ENCODE data around the gene NUP214. TPM values are rescaled to one million over a fixed set of nuclear protein-coding genes. Genes with fewer than 3 reads are reported as not detected.
"Not testable (repeated sequence)": the region's sequence is repeated elsewhere in the genome, so short reads cannot be mapped to it uniquely, and the experiment has no call there.

The NUP214 gene
- total RNA-seq, 1 experiment from 2014 or later: 25.6 TPM

GRCh38 chr9:131148966-131149687 is 23.7 kb downstream of the NUP214 start:
- H3K4me3 ChIP-seq (ENCODE audit: low read length): no peak overlapping the region
- no peak for ATAC-seq
- H3K36me3 ChIP-seq (ENCODE audit: low read depth, low read length): peaks cover 58% of the 10 kb centered on the region; the same call in 1 of the 2 replicates
- H3K9me2 ChIP-seq (replicated peaks; ENCODE audit: low read length): no peaks in the 10 kb centered on the region
- no peaks in the 10 kb centered on the region for H3F3A ChIP-seq (ENCODE audit: low read length, unreplicated experiment)
- H3K79me2 ChIP-seq (ENCODE audit: low read length): no peaks in the 10 kb centered on the region
- no peaks in the 10 kb centered on the region for H3K27me3 ChIP-seq (ENCODE audit: low read length)
- no peaks in the 10 kb centered on the region for H3K9me3 ChIP-seq (ENCODE audit: low read length)
- ChIA-PET POLR2A (ENCODE audit: unreplicated experiment) (interaction anchor here (0.7 kb wide), 1 partner anchor 24 kb away, joined by 4 read pairs; no protein-coding TSS in a partner anchor), CTCF (no interaction called here)
- H3K4me2 ChIP-seq (ENCODE audit: low read length): no peak overlapping the region
- intact Hi-C loops (cut with micrococcal nuclease): no loop called here
- H3K4me1 ChIP-seq (ENCODE audit: insufficient read depth, low read length): no peaks in the 10 kb centered on the region
- no peaks in the 10 kb centered on the region for H4K20me1 ChIP-seq (ENCODE audit: low read length)
- no peak overlapping the region for H3K27ac ChIP-seq (ENCODE audit: low read length)
- no peak overlapping the region for H2AFZ ChIP-seq (ENCODE audit: low read length)
- no peak for TF ChIP-seq EZH2 (IDR thresholded peaks at IDR 0.05; ENCODE audit: low read length, unreplicated experiment)
- no peak for TF ChIP-seq CTCF (conservative IDR thresholded peaks at IDR 0.05; ENCODE audit: low read depth, low read length)
- no peak for TF ChIP-seq EZH2phosphoT487 (IDR thresholded peaks at IDR 0.05; ENCODE audit: borderline replicate concordance, low read length)
- no peak for DNase-seq
- H3K9ac ChIP-seq (ENCODE audit: low read length): no peak overlapping the region
- BruUV-seq (replicated peaks): no TSS peak

- DNase-seq (no peak), ATAC-seq (no peak)
- Histone ChIP-seq H3K36me3 (ENCODE audit: low read depth, low read length) (peaks cover 56% of the 10 kb centered on the region; the same call in 1 of the 2 replicates), H3K4me1 (ENCODE audit: insufficient read depth, low read length) (no peaks in the 10 kb centered on the region), H3K4me2 (ENCODE audit: low read length) (no peak overlapping the region), H3K79me2 (ENCODE audit: low read length) (no peaks in the 10 kb centered on the region), H3K27me3 (ENCODE audit: low read length) (no peaks in the 10 kb centered on the region), H4K20me1 (ENCODE audit: low read length) (no peaks in the 10 kb centered on the region), H3K9ac (ENCODE audit: low read length) (no peak overlapping the region), H3F3A (ENCODE audit: low read length, unreplicated experiment) (no peaks in the 10 kb centered on the region), H3K9me2 (replicated peaks; ENCODE audit: low read length) (no peaks in the 10 kb centered on the region), H3K4me3 (ENCODE audit: low read length) (no peak overlapping the region), H3K27ac (ENCODE audit: low read length) (no peak overlapping the region), H3K9me3 (ENCODE audit: low read length) (no peaks in the 10 kb centered on the region), H2AFZ (ENCODE audit: low read length) (no peak overlapping the region)
- BruUV-seq (replicated peaks): no TSS peak
- ChIA-PET CTCF (no interaction called here), POLR2A (ENCODE audit: unreplicated experiment) (no interaction called here)
- intact Hi-C loops (cut with micrococcal nuclease): no loop called here
- no peak for TF ChIP-seq EZH2phosphoT487 (IDR thresholded peaks at IDR 0.05; ENCODE audit: borderline replicate concordance, low read length)
- TF ChIP-seq CTCF (conservative IDR thresholded peaks at IDR 0.05; ENCODE audit: low read depth, low read length): no peak
- TF ChIP-seq EZH2 (IDR thresholded peaks at IDR 0.05; ENCODE audit: low read length, unreplicated experiment): no peak
Observed at GRCh38 chr9:131149688-131150053, 24.3 kb downstream of the NUP214 start.

GRCh38 chr9:131153595-131153994 is 28.2 kb downstream of the NUP214 start:
- H3K27me3 ChIP-seq (ENCODE audit: low read length): no peaks in the 10 kb centered on the region
- H3K4me1 ChIP-seq (ENCODE audit: insufficient read depth, low read length): no peaks in the 10 kb centered on the region
- H3K9ac ChIP-seq (ENCODE audit: low read length): no peak overlapping the region
- H3K4me3 ChIP-seq (ENCODE audit: low read length): no peak overlapping the region
- no peaks in the 10 kb centered on the region for H3F3A ChIP-seq (ENCODE audit: low read length, unreplicated experiment)
- intact Hi-C loops (cut with micrococcal nuclease): no loop called here
- ChIA-PET CTCF (no interaction called here), POLR2A (ENCODE audit: unreplicated experiment) (no interaction called here)
- H3K36me3 ChIP-seq (ENCODE audit: low read depth, low read length): peaks cover 26% of the 10 kb centered on the region
- H2AFZ ChIP-seq (ENCODE audit: low read length): no peak overlapping the region
- no peak for DNase-seq
- ATAC-seq: no peak
- BruUV-seq (replicated peaks): no TSS peak
- H3K9me2 ChIP-seq (replicated peaks; ENCODE audit: low read length): no peaks in the 10 kb centered on the region
- no peaks in the 10 kb centered on the region for H3K9me3 ChIP-seq (ENCODE audit: low read length)
- H4K20me1 ChIP-seq (ENCODE audit: low read length): no peaks in the 10 kb centered on the region
- no peak overlapping the region for H3K27ac ChIP-seq (ENCODE audit: low read length)
- no peaks in the 10 kb centered on the region for H3K79me2 ChIP-seq (ENCODE audit: low read length)
- no peak for TF ChIP-seq EZH2phosphoT487 (IDR thresholded peaks at IDR 0.05; ENCODE audit: borderline replicate concordance, low read length)
- no peak for TF ChIP-seq EZH2 (IDR thresholded peaks at IDR 0.05; ENCODE audit: low read length, unreplicated experiment)
- TF ChIP-seq CTCF (conservative IDR thresholded peaks at IDR 0.05; ENCODE audit: low read depth, low read length): no peak
- H3K4me2 ChIP-seq (ENCODE audit: low read length): no peak overlapping the region

- POLR2A ChIA-PET (ENCODE audit: unreplicated experiment); BruUV-seq (replicated peaks); CTCF ChIA-PET: not testable (repeated sequence)
Observed at GRCh38 chr9:131158673-131159072, 33.3 kb downstream of the NUP214 start.

More at GRCh38 chr9:131158673-131159072, 33.3 kb downstream of the NUP214 start:
- H3K4me3 ChIP-seq (ENCODE audit: low read length); H3K27me3 ChIP-seq (ENCODE audit: low read length); H3F3A ChIP-seq (ENCODE audit: low read length, unreplicated experiment); DNase-seq; H3K4me2 ChIP-seq (ENCODE audit: low read length); H3K27ac ChIP-seq (ENCODE audit: low read length); H4K20me1 ChIP-seq (ENCODE audit: low read length); H3K9ac ChIP-seq (ENCODE audit: low read length); H3K4me1 ChIP-seq (ENCODE audit: insufficient read depth, low read length); ATAC-seq; H3K9me2 ChIP-seq (replicated peaks; ENCODE audit: low read length); H3K9me3 ChIP-seq (ENCODE audit: low read length); H3K79me2 ChIP-seq (ENCODE audit: low read length); H2AFZ ChIP-seq (ENCODE audit: low read length); intact Hi-C loops (cut with micrococcal nuclease): not testable (repeated sequence)
- H3K36me3 ChIP-seq (ENCODE audit: low read depth, low read length): peaks cover 30% of the 10 kb centered on the region
